HFFc6 (cell line): ENCODE results near the gene PHF14. TPM values are rescaled to one million over a fixed set of nuclear protein-coding genes. Genes with fewer than 3 reads are reported as not detected.

ENCODE experiments used
- DNase-seq: peaks from one replicate; pipeline ENCODE4 v3.0.0-alpha.2; 2018
- H3K27ac Mint-ChIP-seq: 2 replicates; pipeline ENCODE4 v1.8.0; 2020; ENCODE audit warnings: mild to moderate bottlenecking, mixed read lengths
- H3K27me3 Mint-ChIP-seq: 2 replicates; pipeline ENCODE4 v1.8.0; 2021; ENCODE audit warnings: mild to moderate bottlenecking, moderate library complexity, mixed read lengths; ENCODE audit not compliant: insufficient read depth
- H3K36me3 Mint-ChIP-seq: 2 replicates; pipeline ENCODE4 v1.8.0; 2021; ENCODE audit warnings: low read depth, mixed read lengths
- H3K4me1 Mint-ChIP-seq: 2 replicates; pipeline ENCODE4 v1.8.0; 2020; ENCODE audit warnings: low read depth, mixed read lengths
- H3K4me3 Mint-ChIP-seq: 2 replicates; pipeline ENCODE4 v1.8.0; 2020; ENCODE audit warnings: mild to moderate bottlenecking, moderate library complexity, mixed read lengths
- H3K9me3 Mint-ChIP-seq: 2 replicates; pipeline ENCODE4 v1.8.0; 2020; ENCODE audit warnings: mild to moderate bottlenecking, mixed read lengths
- CTCF ChIP-seq: fragments of 200-600 bp; sonication (generic); IDR thresholded peaks from 2 replicates; pipeline ENCODE4 v1.5.0; 2021; ENCODE audit warnings: antibody characterized with exemption, mild to moderate bottlenecking
- total RNA-seq, 6 experiments: library from RNA; stranded (reverse); fragmentation: NEBNext Ultra II Directional; extraction: Animal tissue kit (Norgen Biotek cat#: 25700); gene quantifications; 2 replicates in 1 of 6; 3 replicates in 5 of 6; pipeline ENCODE4 v1.2.3, GENCODE V29; 2021

Gene PHF14
- total RNA-seq, 6 experiments from 2014 or later: 11.4 to 15.8 (median 13.3) TPM

DNA sequence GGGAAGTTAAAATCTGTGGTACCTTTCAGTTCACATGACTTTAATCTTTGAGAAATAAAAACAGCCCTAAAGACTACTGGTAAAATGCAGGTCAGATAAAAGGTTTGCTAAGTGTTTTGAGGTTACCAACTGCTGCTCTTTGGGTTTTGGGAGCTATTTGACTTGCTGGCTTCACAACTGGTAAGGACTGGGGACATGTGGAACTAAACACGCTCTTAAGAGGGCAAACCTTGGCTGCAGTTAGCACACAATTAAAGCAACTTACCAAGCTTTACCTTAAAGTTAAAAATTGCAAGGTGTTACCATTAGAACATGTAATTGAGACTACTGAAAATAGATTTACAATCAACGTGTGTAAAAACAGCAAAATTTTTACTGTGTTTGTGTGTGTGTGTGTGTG lies 220.2 kb downstream of the PHF14 start:
- Mint-ChIP-seq H3K9me3 (no peaks in the 10 kb centered on the region), H3K27me3 (peaks cover 2% of the 10 kb centered on the region; the same call in 1 of the 2 replicates), H3K4me3 (peak overlapping the region; percentile 78), H3K4me1 (peaks cover 31% of the 10 kb centered on the region), H3K27ac (peak overlapping the region; percentile 69; the same call in 1 of the 2 replicates), H3K36me3 (no peaks in the 10 kb centered on the region)
- DNase-seq: no peak
- TF ChIP-seq CTCF: no peak

DNA sequence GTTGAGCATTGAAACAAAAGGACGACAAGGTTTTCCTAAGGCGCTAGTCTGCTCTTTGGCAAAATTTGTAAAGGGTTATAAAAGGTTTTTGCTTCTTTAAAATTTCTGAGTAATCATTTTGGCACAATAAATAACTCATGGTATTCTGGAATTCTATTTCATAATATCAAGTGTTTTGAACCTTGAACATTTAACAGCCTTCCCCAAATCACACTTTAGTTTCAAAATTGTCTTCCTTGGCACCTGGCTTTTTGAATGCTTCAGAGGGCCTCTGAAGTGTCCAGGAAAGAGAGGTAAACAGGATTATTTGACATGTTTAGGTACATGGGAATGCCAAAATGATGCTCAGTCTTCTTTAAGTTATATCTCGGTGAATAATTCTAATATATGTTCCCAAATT lies 220.8 kb downstream of the PHF14 start:
- Mint-ChIP-seq H3K27me3 (peaks cover 1% of the 10 kb centered on the region; the same call in 1 of the 2 replicates), H3K4me3 (no peak overlapping the region), H3K27ac (no peak overlapping the region), H3K4me1 (peaks cover 31% of the 10 kb centered on the region), H3K9me3 (no peaks in the 10 kb centered on the region), H3K36me3 (no peaks in the 10 kb centered on the region)
- no peak for DNase-seq
- no peak for TF ChIP-seq CTCF

- H3K4me3 Mint-ChIP-seq: no peak overlapping the region
- H3K36me3 Mint-ChIP-seq: no peaks in the 10 kb centered on the region
- TF ChIP-seq CTCF: no peak
- H3K4me1 Mint-ChIP-seq: peaks cover 31% of the 10 kb centered on the region
- no peaks in the 10 kb centered on the region for H3K9me3 Mint-ChIP-seq
- H3K27ac Mint-ChIP-seq: no peak overlapping the region
- DNase-seq: no peak
- peaks cover 1% of the 10 kb centered on the region; the same call in 1 of the 2 replicates for H3K27me3 Mint-ChIP-seq
Measured at GRCh38 chr7:11195502-11195901, 221.8 kb downstream of the PHF14 start.

GRCh38 chr7:11196143-11196542 lies 222.5 kb downstream of the PHF14 start:
- no peak for TF ChIP-seq CTCF
- H3K4me1 Mint-ChIP-seq: peaks cover 31% of the 10 kb centered on the region
- H3K36me3 Mint-ChIP-seq: no peaks in the 10 kb centered on the region
- H3K27ac Mint-ChIP-seq: no peak overlapping the region
- H3K4me3 Mint-ChIP-seq: peak overlapping the region; percentile 67; the same call in 1 of the 2 replicates
- no peaks in the 10 kb centered on the region for H3K9me3 Mint-ChIP-seq
- peaks cover 1% of the 10 kb centered on the region for H3K27me3 Mint-ChIP-seq
- no peak for DNase-seq

GRCh38 chr7:11203224-11203623 lies 229.6 kb downstream of the PHF14 start:
- Mint-ChIP-seq H3K27ac (no peak overlapping the region), H3K4me3 (no peak overlapping the region), H3K4me1 (no peaks in the 10 kb centered on the region), H3K27me3 (peaks cover 7% of the 10 kb centered on the region), H3K36me3 (no peaks in the 10 kb centered on the region), H3K9me3 (no peaks in the 10 kb centered on the region)
- TF ChIP-seq CTCF: no peak
- no peak for DNase-seq

GRCh38 chr7:11203683-11204082 lies 230.0 kb downstream of the PHF14 start:
- no peaks in the 10 kb centered on the region for H3K4me1 Mint-ChIP-seq
- no peaks in the 10 kb centered on the region for H3K36me3 Mint-ChIP-seq
- no peak for TF ChIP-seq CTCF
- H3K27me3 Mint-ChIP-seq: peaks cover 9% of the 10 kb centered on the region
- no peaks in the 10 kb centered on the region for H3K9me3 Mint-ChIP-seq
- H3K27ac Mint-ChIP-seq: no peak overlapping the region
- no peak for DNase-seq
- no peak overlapping the region for H3K4me3 Mint-ChIP-seq
